Stomach (tissue), 9 donors: Measurements from ENCODE around the gene TMEM72. TPM values are rescaled to one million over a fixed set of nuclear protein-coding genes. Genes with fewer than 3 reads are reported as not detected.

Source experiments
- DNase-seq, 2 donors: peaks; one replicate each; pipeline versions ENCODE4 v3.0.0 to v3.0.0-alpha.2; 2013 to 2019
- H3K27ac ChIP-seq, 5 donors: fragments of 200-600 bp in 4 of 5; sonication (generic) in 4 of 5; one replicate each; pipeline ENCODE4 v1.5.1; 2013 to 2019; ENCODE audit warnings: mild to moderate bottlenecking in 1 of 5, moderate library complexity in 1 of 5
- H3K27me3 ChIP-seq, 3 donors: fragments of 200-600 bp; sonication (generic); one replicate each; pipeline ENCODE4 v1.5.1; 2017 to 2019; ENCODE audit warnings: mixed run types in 1 of 3
- H3K36me3 ChIP-seq, 4 donors: fragments of 200-600 bp; sonication (generic); 1 replicate in 3 of 4; 2 replicates in 1 of 4; pipeline ENCODE4 v1.5.1; 2016 to 2019
- H3K4me1 ChIP-seq, 4 donors: fragments of 200-600 bp; sonication (generic); one replicate each; pipeline ENCODE4 v1.5.1; 2016 to 2019
- H3K4me3 ChIP-seq, 4 donors: fragments of 200-600 bp; sonication (generic) in 3 of 4; one replicate each; pipeline ENCODE4 v1.5.1; 2016 to 2019; ENCODE audit warnings: mild to moderate bottlenecking in 1 of 4
- H3K9me3 ChIP-seq, 4 donors: fragments of 200-600 bp; sonication (generic); one replicate each; pipeline ENCODE4 v1.5.1; 2016 to 2019
- CTCF ChIP-seq, 7 experiments: fragments of 450-650 bp in 4 of 7; fragments of 200-600 bp in 3 of 7; sonication (generic) in 3 of 7; IDR thresholded peaks; one replicate each; pipeline ENCODE4 v1.5.1; 2016 to 2019; ENCODE audit warnings: antibody characterized with exemption in 7 of 7, control low read depth in 2 of 7, mild to moderate bottlenecking in 1 of 7
- EP300 ChIP-seq: sonication (generic); formaldehyde crosslinking; IDR thresholded peaks from one replicate; pipeline ENCODE4 v1.6.1; 2017; ENCODE audit warnings: antibody characterized with exemption
- POLR2A ChIP-seq, 4 donors: fragments of 450-650 bp; IDR thresholded peaks; one replicate each; pipeline ENCODE4 v1.6.1; 2016; ENCODE audit warnings: antibody characterized with exemption in 4 of 4, control low read depth in 2 of 4, mild to moderate bottlenecking in 1 of 4, moderate library complexity in 1 of 4
- POLR2AphosphoS5 ChIP-seq, 3 donors: sonication (generic); formaldehyde crosslinking; IDR thresholded peaks; one replicate each; pipeline ENCODE4 v1.6.1; 2016; ENCODE audit warnings: antibody characterized with exemption in 3 of 3
- WGBS, 5 donors: extraction: QIAGEN DNeasy Blood & Tissue Kit in 3 of 5; methylation state at CpG; one replicate each; pipeline versions ENCODE4 v1.1.5 to v1.1.7; 2013 to 2018; 5-methylcytosine and 5-hydroxymethylcytosine counted together
- intact Hi-C: fragments of 100-400 bp; cut with DNase I; formaldehyde crosslinking; loops from one replicate; pipeline ENCODE4 v1.15.1; 2023; ENCODE audit warnings: low total_unique reads
- polyA plus RNA-seq, 3 donors: library from polyadenylated mRNA; stranded (reverse); fragments of 200-250 nt; gene quantifications; one replicate each; pipeline ENCODE4 v1.2.3, GENCODE V29; 2013
- total RNA-seq, 5 donors: library from RNA; depleted of rRNA; stranded (reverse); fragments of >200 nt; gene quantifications; one replicate each; pipeline versions ENCODE4 v1.1.0 to v1.2.3, GENCODE V29; 2014 to 2016
- donor health status: healthy with polysubstance abuse.
- donor health status: Bipolar disorder and iron deficiency.
- donor health status: healthy.

Gene TMEM72
- total and polyA plus RNA-seq, 8 donors: 0.13 to 30.4 (median 1.3) TPM; not detected in 5

GRCh38 chr10:44946205-44946604, 35.1 kb downstream of the TMEM72 start:
- intact Hi-C loops: no loop called here
- TF ChIP-seq POLR2A (IDR thresholded peaks at IDR 0.05): no peak
- no peak for TF ChIP-seq CTCF (IDR thresholded peaks at IDR 0.05)
- no peak for TF ChIP-seq EP300
- TF ChIP-seq POLR2AphosphoS5 (IDR thresholded peaks at IDR 0.05): no peak
- Histone ChIP-seq H3K36me3 (no peaks in the 10 kb centered on the region), H3K4me3 (no peak overlapping the region), H3K4me1 (peaks cover 10 to 16% (median 13%) of the 10 kb centered on the region in 4 donors), H3K9me3 (peaks cover 0 to 10% (median 0%) of the 10 kb centered on the region in 4 donors), H3K27ac (no peak overlapping the region), H3K27me3 (no peaks in the 10 kb centered on the region)
- no peak for DNase-seq
- 35 to 48% (median 44%) methylated on average over 2 of the region's 2 CpGs for WGBS, 5 donors

- WGBS, 5 donors: 77 to 89% (median 83%) methylated on average over 6 of the region's 6 CpGs
- no peak for DNase-seq
- no peaks in the 10 kb centered on the region for H3K27me3 ChIP-seq
- H3K27ac ChIP-seq: peak overlapping the region in 1 of 5 donors; percentile 33
- intact Hi-C loops: no loop called here
- H3K36me3 ChIP-seq: no peaks in the 10 kb centered on the region
- TF ChIP-seq CTCF (IDR thresholded peaks at IDR 0.05): no peak
- no peak for TF ChIP-seq POLR2AphosphoS5 (IDR thresholded peaks at IDR 0.05)
- no peak for TF ChIP-seq POLR2A (IDR thresholded peaks at IDR 0.05)
- TF ChIP-seq EP300: no peak
- peaks cover 10 to 16% (median 13%) of the 10 kb centered on the region in 4 donors for H3K4me1 ChIP-seq
- H3K4me3 ChIP-seq: no peak overlapping the region
- H3K9me3 ChIP-seq: peaks cover 0 to 10% (median 0%) of the 10 kb centered on the region in 4 donors
These were observed 36.4 kb downstream of the TMEM72 start for GRCh38 chr10:44947371-44948152.

GRCh38 chr10:44948642-44949041, 37.5 kb downstream of the TMEM72 start:
- peaks cover 0 to 10% (median 0%) of the 10 kb centered on the region in 4 donors for H3K9me3 ChIP-seq
- H3K4me1 ChIP-seq: peaks cover 10 to 16% (median 13%) of the 10 kb centered on the region in 4 donors
- TF ChIP-seq POLR2A (IDR thresholded peaks at IDR 0.05) (no peak), POLR2AphosphoS5 (IDR thresholded peaks at IDR 0.05) (no peak), CTCF (IDR thresholded peaks at IDR 0.05) (no peak), EP300 (no peak)
- H3K4me3 ChIP-seq: no peak overlapping the region
- no peaks in the 10 kb centered on the region for H3K27me3 ChIP-seq
- no peak for DNase-seq
- intact Hi-C loops: no loop called here
- no peaks in the 10 kb centered on the region for H3K36me3 ChIP-seq
- no peak overlapping the region for H3K27ac ChIP-seq
- 81 to 93% (median 83%) methylated on average over 1 of the region's 1 CpG for WGBS, 5 donors

- no peak overlapping the region for H3K27ac ChIP-seq
- intact Hi-C loops: no loop called here
These were observed 38.1 kb downstream of the TMEM72 start for GRCh38 chr10:44949127-44949802.

More at GRCh38 chr10:44949127-44949802, 38.1 kb downstream of the TMEM72 start:
- Histone ChIP-seq H3K27me3 (no peaks in the 10 kb centered on the region), H3K4me3 (no peak overlapping the region), H3K36me3 (no peaks in the 10 kb centered on the region), H3K4me1 (peaks cover 10 to 16% (median 13%) of the 10 kb centered on the region in 4 donors), H3K9me3 (peaks cover 0 to 6% (median 0%) of the 10 kb centered on the region in 4 donors)
- no peak for DNase-seq
- no peak for TF ChIP-seq EP300
- TF ChIP-seq CTCF (IDR thresholded peaks at IDR 0.05): no peak
- TF ChIP-seq POLR2AphosphoS5 (IDR thresholded peaks at IDR 0.05): no peak
- no peak for TF ChIP-seq POLR2A (IDR thresholded peaks at IDR 0.05)
- WGBS, 5 donors: 65 to 74% (median 72%) methylated on average over 5 of the region's 5 CpGs
